SHP77 (cell line): ENCODE data around the gene POMT1.

ENCODE experiments used
- DNase-seq, 2 experiments: peaks; one replicate each; lab custom pipeline; 2025; lab: John Stamatoyannopoulos, UW

The POMT1 gene

DNA sequence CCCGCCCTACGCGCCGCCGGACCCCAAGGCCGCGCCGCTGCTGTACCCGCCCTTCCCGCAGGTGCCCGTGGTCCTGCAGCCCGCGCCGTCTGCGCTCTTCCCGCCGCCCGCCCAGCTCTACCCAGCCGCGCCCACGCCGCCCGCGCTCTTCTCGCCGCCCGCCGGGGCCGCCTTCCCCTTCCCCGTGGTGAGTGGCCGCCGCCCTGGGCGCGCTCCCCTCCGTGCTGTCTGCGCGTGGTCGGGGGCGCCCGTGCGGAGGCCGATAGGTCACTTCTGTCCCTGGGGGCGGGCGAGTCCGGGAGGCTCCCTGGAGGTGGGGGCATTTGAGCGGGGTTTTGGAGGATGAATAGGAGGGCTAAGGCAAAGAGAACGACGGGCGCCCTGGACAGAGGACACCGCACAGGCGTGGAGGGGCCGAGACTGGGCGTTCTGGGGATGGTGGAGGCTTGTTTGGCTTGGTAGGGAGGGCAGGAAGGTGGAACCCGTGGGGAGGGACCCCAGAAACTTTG lies 52.2 kb downstream of the POMT1 start:
- no peak for DNase-seq

DNA sequence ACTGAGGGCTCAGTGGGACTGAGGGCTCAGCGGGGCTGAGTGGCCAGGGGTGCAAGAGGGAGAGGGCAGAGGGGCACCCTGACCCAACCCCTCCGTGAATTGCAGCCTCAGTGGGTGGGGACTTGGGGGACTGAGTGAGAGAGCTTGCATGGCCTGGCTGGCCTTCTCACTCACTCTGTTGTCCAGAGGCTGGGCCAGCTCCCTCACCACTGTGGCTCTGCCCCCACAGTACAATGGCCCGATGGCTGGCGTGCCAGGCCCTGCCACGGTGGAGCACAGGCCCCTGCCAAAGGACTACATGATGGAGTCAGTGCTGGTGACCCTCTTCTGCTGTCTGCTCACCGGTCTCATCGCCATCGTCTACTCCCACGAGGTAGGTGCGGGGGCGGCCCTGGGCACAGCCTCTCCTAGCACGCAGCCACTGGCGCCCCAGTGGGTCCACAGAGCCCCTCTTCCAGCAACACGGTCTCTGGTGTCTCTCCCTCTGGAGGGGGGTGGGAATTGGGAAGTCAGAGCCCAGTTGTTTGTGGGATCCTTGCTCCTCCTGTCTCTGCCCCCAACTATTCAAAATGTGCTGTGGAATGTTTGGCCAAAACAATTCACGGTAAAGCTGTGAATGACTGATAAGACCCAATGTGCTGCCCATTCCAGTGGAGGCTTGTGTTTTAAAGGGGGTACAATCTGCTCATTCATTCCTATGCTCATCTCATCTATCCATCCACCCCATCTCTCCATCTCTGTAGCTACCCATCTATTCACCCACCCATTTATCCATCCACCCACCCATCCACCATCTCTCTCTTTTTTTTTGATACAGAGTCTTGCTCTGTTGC lies 53.3 kb downstream of the POMT1 start:
- no peak for DNase-seq

DNA sequence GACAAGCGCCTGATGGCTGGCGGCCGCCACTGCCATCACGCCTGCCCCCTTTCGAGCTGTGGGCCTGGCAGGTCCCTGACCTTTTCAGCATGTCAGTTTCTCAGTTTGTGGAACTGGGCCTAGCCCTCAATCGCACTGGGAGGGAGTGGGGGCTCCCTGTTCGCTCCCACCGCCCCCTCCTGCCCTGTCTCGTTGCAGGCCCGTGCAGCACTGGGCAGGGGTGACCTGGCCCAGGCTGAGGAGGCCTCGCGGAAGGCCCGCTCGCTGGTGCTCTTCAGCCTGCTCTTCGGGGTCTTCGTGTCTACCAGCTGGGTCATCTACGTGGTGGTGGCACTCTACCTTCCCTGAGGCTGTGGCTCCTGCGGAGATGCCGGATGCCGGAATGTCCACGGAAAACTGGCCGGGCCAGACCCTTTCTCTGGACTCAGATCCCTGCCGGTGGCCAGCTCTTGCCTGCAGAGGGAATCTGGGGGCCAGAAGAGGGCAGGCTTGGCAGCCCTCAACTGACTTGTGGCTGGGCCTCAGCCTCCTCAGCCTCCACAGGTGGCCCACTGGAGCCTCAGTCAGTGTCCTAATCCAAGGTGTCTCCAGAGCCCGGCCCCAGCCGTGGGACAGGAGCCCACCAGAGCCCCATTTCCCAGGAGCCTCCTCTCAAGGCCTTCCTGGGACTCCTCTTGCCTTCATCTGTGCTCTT lies 55.3 kb downstream of the POMT1 start:
- no peak for DNase-seq

DNA sequence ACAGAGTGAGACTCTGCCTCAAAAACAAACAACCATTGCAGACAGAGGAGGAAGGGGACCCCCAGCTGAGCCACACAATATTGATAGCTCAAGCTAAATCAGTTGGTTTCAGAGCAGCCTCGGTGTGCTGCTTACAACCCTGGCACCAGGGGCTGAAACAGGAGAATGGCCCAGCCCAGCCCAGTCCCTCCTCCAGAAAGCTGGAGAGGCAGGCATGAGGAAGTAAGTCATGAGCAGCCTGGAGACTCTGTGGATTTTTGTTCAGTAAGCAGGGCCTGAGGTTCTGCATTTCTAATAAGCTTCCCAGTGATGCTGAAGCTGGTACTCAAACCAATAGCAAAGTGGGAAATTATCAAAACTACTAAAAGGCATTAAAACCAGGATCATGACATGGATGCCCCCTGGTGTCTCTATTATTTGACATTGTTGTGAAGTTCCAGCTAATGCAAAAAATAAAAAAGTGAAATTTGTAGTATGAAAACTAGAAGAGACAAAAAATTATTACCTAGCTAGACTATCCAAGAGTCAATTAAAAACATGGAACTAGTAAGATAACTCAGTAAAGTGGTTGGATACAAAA lies 56.8 kb downstream of the POMT1 start:
- DNase-seq = no peak

DNA sequence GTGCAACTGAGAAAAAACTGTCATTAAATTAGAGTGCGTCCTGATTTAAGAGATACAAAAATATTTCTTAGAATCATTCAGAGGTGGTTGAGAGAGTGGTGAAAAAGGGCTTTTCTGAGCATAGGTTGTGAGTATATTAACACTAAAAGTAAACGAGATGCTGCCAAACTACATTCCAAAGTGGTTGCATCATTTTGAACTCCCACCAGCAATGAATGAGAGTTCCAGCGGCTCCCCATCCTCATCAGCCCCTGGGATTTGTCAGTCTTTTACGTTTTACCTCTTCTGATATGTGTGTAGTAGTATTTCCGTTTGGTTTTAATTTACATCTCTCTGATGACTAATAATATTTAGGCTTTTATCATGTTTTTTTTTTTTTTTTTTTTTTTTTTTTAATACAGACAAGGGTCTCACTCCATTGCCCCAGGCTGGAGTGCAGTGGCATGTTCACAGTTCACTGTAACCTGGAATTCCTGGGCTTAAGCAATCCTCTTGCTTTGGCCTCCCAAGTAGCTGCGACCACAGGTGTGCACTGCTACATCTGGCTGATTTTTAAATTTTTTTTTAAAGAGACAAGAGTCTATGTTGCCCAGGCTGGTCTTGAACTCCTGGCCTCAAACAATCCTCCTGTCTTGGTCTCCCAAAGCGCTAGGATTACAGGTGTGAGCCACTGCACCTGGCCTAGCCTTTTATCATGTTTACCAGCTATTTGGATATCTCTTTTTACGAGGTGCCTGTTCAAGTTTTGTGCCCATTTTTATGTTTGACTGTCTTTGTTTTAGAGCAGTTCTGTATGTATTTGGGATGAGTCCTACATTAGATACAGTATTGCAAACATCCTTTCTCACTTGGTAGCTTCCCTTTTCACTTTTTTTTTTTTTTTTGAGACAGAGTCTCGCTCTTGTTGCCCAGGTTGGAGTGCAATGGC lies 59.6 kb downstream of the POMT1 start:
- no peak for DNase-seq

DNA sequence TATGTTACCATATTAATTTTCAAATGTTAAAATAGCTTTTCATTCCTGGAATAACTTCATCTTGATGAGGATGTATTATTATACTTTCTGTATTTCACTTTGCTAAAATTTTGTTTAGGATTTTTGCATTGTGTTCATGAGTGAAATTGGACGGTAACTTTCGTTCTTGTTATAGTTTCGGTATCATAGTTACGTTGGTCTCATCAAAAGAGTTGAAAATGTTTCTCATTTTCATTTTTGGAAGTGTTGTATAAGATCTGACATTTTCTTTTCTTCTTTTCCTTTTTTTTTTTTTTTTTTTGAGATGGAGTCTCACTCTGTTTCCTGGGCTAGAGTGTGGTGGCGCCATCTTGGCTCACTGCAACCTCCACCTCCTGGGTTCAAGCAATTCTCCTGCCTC lies 62.7 kb downstream of the POMT1 start:
- no peak for DNase-seq

DNA sequence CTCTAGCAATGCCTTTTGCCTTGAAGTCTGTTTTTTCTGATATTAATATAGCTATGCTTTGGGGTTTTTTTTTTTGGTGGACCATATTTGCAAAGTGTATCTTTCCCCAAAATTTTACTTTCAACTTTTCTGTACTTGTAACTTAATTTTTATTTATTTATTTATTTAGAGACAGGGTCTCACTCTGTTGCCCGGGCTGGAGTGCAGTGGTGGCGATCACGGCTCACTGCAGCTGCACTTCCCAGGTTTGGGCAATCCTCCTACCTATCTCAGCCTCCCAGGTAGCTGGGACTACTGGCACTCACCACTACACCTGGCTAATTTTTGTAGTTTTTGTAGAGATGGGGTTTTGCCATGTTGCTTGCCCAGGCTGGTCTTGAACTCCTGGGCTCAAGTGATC lies 63.4 kb downstream of the POMT1 start:
- no peak for DNase-seq

DNA sequence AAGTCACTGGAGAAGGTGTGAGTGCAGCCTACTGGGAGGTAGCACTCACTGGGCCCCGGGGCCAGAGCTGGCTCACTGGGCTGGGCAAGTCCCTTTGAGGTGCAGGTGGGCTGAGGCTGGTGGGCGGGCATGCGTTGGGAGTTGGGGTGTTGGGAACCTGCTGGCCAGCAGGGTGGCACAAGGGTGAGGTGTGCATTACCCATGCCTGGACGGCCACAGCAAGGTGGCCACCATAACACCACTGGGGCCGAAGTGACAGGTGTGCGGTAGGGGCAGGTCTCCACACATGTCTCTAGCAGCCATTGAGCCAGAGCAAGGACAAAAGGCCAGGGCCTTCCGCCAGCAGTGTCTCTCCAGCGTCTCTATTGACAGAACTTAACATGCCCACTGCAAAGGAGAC lies 65.2 kb downstream of the POMT1 start:
- DNase-seq = no peak
